Neural progenitor cell (in vitro differentiated cells): ENCODE results near the gene ARHGAP22. TPM values are rescaled to one million over a fixed set of nuclear protein-coding genes. Genes with fewer than 3 reads are reported as not detected.
A peak's percentile ranks its signal among the peaks of the same experiment; 100 is the strongest.

ENCODE experiments used
- DNase-seq: peaks from one replicate; pipeline ENCODE4 v3.0.0-alpha.2; 2016; ENCODE audit warnings: low spot score
- H2AFZ ChIP-seq: fragments of 200-600 bp; sonication (generic); replicated peaks from 2 replicates; pipeline ENCODE4 v1.6.1; 2016; ENCODE audit warnings: antibody characterized with exemption
- H3F3A ChIP-seq: fragments of 200-600 bp; sonication (generic); 2 replicates; pipeline ENCODE4 v1.6.1; 2016; ENCODE audit warnings: antibody characterized with exemption, low read depth
- H3K27ac ChIP-seq: fragments of 200-600 bp; sonication (generic); 2 replicates; pipeline ENCODE4 v1.5.1; 2016; ENCODE audit warnings: mild to moderate bottlenecking
- H3K27me3 ChIP-seq: fragments of 200-600 bp; sonication (generic); 2 replicates; pipeline ENCODE4 v1.6.1; 2016; ENCODE audit warnings: mild to moderate bottlenecking, moderate library complexity
- H3K36me3 ChIP-seq: fragments of 200-600 bp; sonication (generic); 2 replicates; pipeline ENCODE4 v1.5.1; 2016
- H3K4me1 ChIP-seq: fragments of 200-600 bp; sonication (generic); 2 replicates; pipeline ENCODE4 v1.6.1; 2016; ENCODE audit warnings: mixed run types
- H3K4me2 ChIP-seq: fragments of 200-600 bp; sonication (generic); 2 replicates; pipeline ENCODE4 v1.6.1; 2016
- H3K4me3 ChIP-seq: fragments of 200-600 bp; sonication (generic); 2 replicates; pipeline ENCODE4 v1.5.1; 2016
- H3K79me2 ChIP-seq: fragments of 200-600 bp; sonication (generic); 2 replicates; pipeline ENCODE4 v1.6.1; 2016; ENCODE audit warnings: low read depth
- H3K9ac ChIP-seq: fragments of 200-600 bp; sonication (generic); 2 replicates; pipeline ENCODE4 v1.6.1; 2016
- H3K9me3 ChIP-seq: fragments of 200-600 bp; sonication (generic); 2 replicates; pipeline ENCODE4 v1.5.1; 2016; ENCODE audit warnings: low read depth
- H4K20me1 ChIP-seq: fragments of 200-600 bp; sonication (generic); 2 replicates; pipeline ENCODE4 v1.6.1; 2016; ENCODE audit warnings: low read depth
- H3K27ac Mint-ChIP-seq: 3 replicates; pipeline ENCODE4 v1.8.0; 2021; ENCODE audit warnings: mixed read lengths
- H3K27me3 Mint-ChIP-seq: 2 replicates; pipeline ENCODE4 v1.8.0; 2022; ENCODE audit warnings: low read depth, mild to moderate bottlenecking, inconsistent platforms, moderate library complexity, mixed read lengths; ENCODE audit not compliant: insufficient read depth
- H3K36me3 Mint-ChIP-seq: 3 replicates; pipeline ENCODE4 v1.8.0; 2021; ENCODE audit warnings: mixed read lengths
- H3K4me1 Mint-ChIP-seq: 3 replicates; pipeline ENCODE4 v1.8.0; 2021; ENCODE audit warnings: mixed read lengths
- H3K4me3 Mint-ChIP-seq: 3 replicates; pipeline ENCODE4 v1.8.0; 2021; ENCODE audit warnings: mild to moderate bottlenecking, moderate library complexity, mixed read lengths
- H3K9me3 Mint-ChIP-seq: 3 replicates; pipeline ENCODE4 v1.8.0; 2020; ENCODE audit warnings: mixed read lengths
- CTCF ChIP-seq: fragments of 200-600 bp; sonication (generic); IDR thresholded peaks from 2 replicates; pipeline ENCODE4 v1.5.1; 2017; ENCODE audit warnings: antibody characterized with exemption, mild to moderate bottlenecking
- EZH2 ChIP-seq: fragments of 200-600 bp; sonication (generic); IDR thresholded peaks from 2 replicates; pipeline ENCODE4 v1.6.1; 2017; ENCODE audit warnings: antibody characterized with exemption, mild to moderate bottlenecking, moderate library complexity
- EZH2phosphoT487 ChIP-seq: fragments of 200-600 bp; sonication (generic); IDR thresholded peaks from 2 replicates; pipeline ENCODE4 v1.6.1; 2017; ENCODE audit warnings: antibody characterized with exemption
- small RNA-seq: library from RNA; depleted of rRNA; stranded (forward); fragments of <200 nt; gene quantifications from one replicate; pipeline ENCODE3, GENCODE V24; 2015
- total RNA-seq: library from RNA; depleted of rRNA; stranded (reverse); fragments of >200 nt; gene quantifications from 2 replicates; pipeline ENCODE4 v1.2.3, GENCODE V29; 2015; ENCODE audit warnings: low replicate concordance

The ARHGAP22 gene
- total RNA-seq, 1 donor from 2014 or later, result 1.7 TPM

DNA sequence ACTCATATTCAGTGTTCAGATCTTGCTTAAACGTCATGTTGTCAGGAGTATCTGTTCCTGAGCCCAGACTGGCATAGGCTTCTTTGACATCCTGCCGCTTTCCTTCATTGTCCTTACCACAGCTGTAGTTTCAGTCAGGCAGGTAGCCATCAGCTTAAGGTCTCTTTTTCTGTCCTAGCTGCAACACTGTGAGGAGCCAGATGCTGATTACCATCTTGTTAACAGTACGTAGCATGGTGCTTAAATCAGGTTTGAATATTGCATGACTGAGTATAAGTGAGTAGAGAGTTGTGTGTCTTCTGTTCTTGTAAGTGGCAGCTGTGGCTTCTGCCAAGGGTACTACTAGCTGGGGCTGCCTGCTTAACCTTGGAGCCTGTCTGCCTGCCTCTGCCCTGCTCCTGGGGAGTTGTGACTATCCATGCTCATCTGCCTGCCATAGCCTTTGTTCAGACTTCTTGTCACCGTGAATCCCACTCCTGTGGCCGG, 205.8 kb downstream of the ARHGAP22 start:
- peaks cover 33% of the 10 kb centered on the region for H3K4me1 Mint-ChIP-seq
- Histone ChIP-seq H3K9ac (no peak overlapping the region), H3K4me2 (peak overlapping the region; percentile 55), H3F3A (peaks cover 28% of the 10 kb centered on the region), H3K9me3 (no peaks in the 10 kb centered on the region), H3K27ac (no peak overlapping the region), H3K36me3 (no peaks in the 10 kb centered on the region), H4K20me1 (peaks cover 72% of the 10 kb centered on the region), H3K79me2 (peaks cover 82% of the 10 kb centered on the region), H2AFZ (no peak overlapping the region), H3K4me1 (peaks cover 20% of the 10 kb centered on the region), H3K27me3 (no peaks in the 10 kb centered on the region), H3K4me3 (no peak overlapping the region)
- H3K36me3 Mint-ChIP-seq, result peaks cover 1% of the 10 kb centered on the region
- no peak for TF ChIP-seq CTCF
- no peak for TF ChIP-seq EZH2
- no peak for TF ChIP-seq EZH2phosphoT487
- H3K27ac Mint-ChIP-seq, result peak overlapping the region; percentile 25
- H3K27me3 Mint-ChIP-seq, result no peaks in the 10 kb centered on the region
- DNase-seq, result peak; percentile 16
- no peak overlapping the region for H3K4me3 Mint-ChIP-seq
- no peaks in the 10 kb centered on the region for H3K9me3 Mint-ChIP-seq

DNA sequence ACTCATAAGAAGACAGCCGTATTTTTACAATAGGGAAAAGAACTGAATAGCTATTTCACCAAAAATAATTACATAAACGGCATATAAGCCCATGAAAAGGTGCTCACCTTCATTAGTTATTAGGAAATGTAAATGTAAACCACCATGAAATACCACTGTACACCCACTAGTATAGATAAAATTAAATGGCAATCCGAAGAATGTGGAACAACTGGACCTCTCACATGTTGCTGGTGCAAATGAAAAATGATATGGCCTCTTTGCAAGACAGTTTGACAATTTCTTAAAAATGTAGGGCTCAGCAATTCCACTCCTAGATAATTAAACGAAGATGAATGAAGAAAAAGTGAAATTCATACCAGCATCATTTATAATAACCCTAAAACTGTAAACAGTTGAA, 206.6 kb downstream of the ARHGAP22 start:
- no peak for DNase-seq
- H3K79me2 ChIP-seq, result peaks cover 88% of the 10 kb centered on the region
- no peak overlapping the region for H3K27ac Mint-ChIP-seq

More for the DNA sequence above, 206.6 kb downstream of the ARHGAP22 start:
- peaks cover 20% of the 10 kb centered on the region for H3K4me1 ChIP-seq
- peaks cover 1% of the 10 kb centered on the region for H3K36me3 Mint-ChIP-seq
- H3K27ac ChIP-seq, result no peak overlapping the region
- no peaks in the 10 kb centered on the region for H3K9me3 ChIP-seq
- H3K27me3 ChIP-seq, result no peaks in the 10 kb centered on the region
- H3K27me3 Mint-ChIP-seq, result no peaks in the 10 kb centered on the region
- no peak overlapping the region for H3K9ac ChIP-seq
- H3K4me3 Mint-ChIP-seq, result no peak overlapping the region
- H3K4me3 ChIP-seq, result no peak overlapping the region
- no peaks in the 10 kb centered on the region for H3K9me3 Mint-ChIP-seq
- H3K4me1 Mint-ChIP-seq, result peaks cover 33% of the 10 kb centered on the region
- TF ChIP-seq EZH2phosphoT487 (no peak), CTCF (no peak), EZH2 (no peak)
- H3K36me3 ChIP-seq, result no peaks in the 10 kb centered on the region
- peak overlapping the region; percentile 55 for H3K4me2 ChIP-seq
- H3F3A ChIP-seq, result peaks cover 28% of the 10 kb centered on the region
- peaks cover 73% of the 10 kb centered on the region for H4K20me1 ChIP-seq
- H2AFZ ChIP-seq, result no peak overlapping the region

Small RNA genes within 50 kb of the gene (small RNA-seq; reads per million reads assigned to genes)
- gene AC016397.1, result not detected

Other genes starting within 250 kb of the ARHGAP22 start
- not detected in 2 replicates for gene WDFY4, start 79.8 kb upstream of the ARHGAP22 start, total RNA-seq